ENCODE data around the gene NOL4L.

NOL4L gene

GRCh38 chr20:32538526-32538939 is 46.6 kb downstream of the NOL4L start:
- peak; percentile 49 for DNase-seq

GRCh38 chr20:32537657-32538525 is 47.2 kb downstream of the NOL4L start:
- no peak for DNase-seq

GRCh38 chr20:32536851-32537656 is 48.1 kb downstream of the NOL4L start:
- peak; percentile 58 for DNase-seq

- DNase-seq = peak; percentile 62
These were observed 48.9 kb downstream of the NOL4L start for GRCh38 chr20:32535953-32536823.

GRCh38 chr20:32535316-32535952 is 49.7 kb downstream of the NOL4L start:
- no peak for DNase-seq

GRCh38 chr20:32534661-32535240 is 50.4 kb downstream of the NOL4L start:
- DNase-seq = peak; percentile 72

GRCh38 chr20:32533732-32534131 is 51.4 kb downstream of the NOL4L start:
- DNase-seq = no peak

GRCh38 chr20:32532246-32532645 is 52.9 kb downstream of the NOL4L start:
- no peak for DNase-seq

GRCh38 chr20:32528905-32529670 is 56.0 kb downstream of the NOL4L start:
- no peak for DNase-seq

- no peak for DNase-seq
These were observed 56.8 kb downstream of the NOL4L start for GRCh38 chr20:32528171-32528891.

GRCh38 chr20:32527447-32528055 is 57.6 kb downstream of the NOL4L start:
- DNase-seq = no peak

GRCh38 chr20:32527052-32527446 is 58.1 kb downstream of the NOL4L start:
- DNase-seq = no peak

- DNase-seq = no peak
These were observed 58.6 kb downstream of the NOL4L start for GRCh38 chr20:32526541-32526940.

GRCh38 chr20:32526125-32526524 is 59.0 kb downstream of the NOL4L start:
- DNase-seq = no peak

GRCh38 chr20:32524829-32525501 is 60.2 kb downstream of the NOL4L start:
- no peak for DNase-seq

GRCh38 chr20:32523613-32524213 is 61.4 kb downstream of the NOL4L start:
- no peak for DNase-seq

- no peak for DNase-seq
These were observed 62.1 kb downstream of the NOL4L start for GRCh38 chr20:32522776-32523612.

- no peak for DNase-seq
These were observed 62.7 kb downstream of the NOL4L start for GRCh38 chr20:32522526-32522775.
